Left forelimb (tissue), 1 donor: ENCODE results near the gene DNAJC12.
"Not testable (repeated sequence)": the region's sequence is repeated elsewhere in the genome, so short reads cannot be mapped to it uniquely, and the experiment has no call there.

Source experiments
- DNase-seq: peaks from one replicate; pipeline ENCODE4 v3.0.0-alpha.2; 2018; ENCODE audit warnings: low spot score

Gene DNAJC12

GRCh38 chr10:67792653-67793052, 45.3 kb downstream of the DNAJC12 start:
- DNase-seq, result no peak

GRCh38 chr10:67790534-67791408, 47.2 kb downstream of the DNAJC12 start:
- DNase-seq, result no peak

GRCh38 chr10:67789769-67790168, 48.2 kb downstream of the DNAJC12 start:
- DNase-seq, result no peak

GRCh38 chr10:67788028-67788886, 49.7 kb downstream of the DNAJC12 start:
- DNase-seq, result no peak

- DNase-seq, result no peak
Measured at GRCh38 chr10:67785098-67785497, 52.9 kb downstream of the DNAJC12 start.

GRCh38 chr10:67784474-67784873, 53.5 kb downstream of the DNAJC12 start:
- DNase-seq, result no peak

- no peak for DNase-seq
Measured at GRCh38 chr10:67783606-67784294, 54.2 kb downstream of the DNAJC12 start.

GRCh38 chr10:67782530-67782929, 55.5 kb downstream of the DNAJC12 start:
- DNase-seq, result no peak

- no peak for DNase-seq
Measured at GRCh38 chr10:67780759-67781538, 57.0 kb downstream of the DNAJC12 start.

- DNase-seq, result not testable (repeated sequence)
Measured at GRCh38 chr10:67780204-67780621, 57.8 kb downstream of the DNAJC12 start.

GRCh38 chr10:67779465-67780203, 58.4 kb downstream of the DNAJC12 start:
- DNase-seq, result no peak

- DNase-seq, result no peak
Measured at GRCh38 chr10:67776371-67776770, 61.6 kb downstream of the DNAJC12 start.

GRCh38 chr10:67775279-67775678, 62.7 kb downstream of the DNAJC12 start:
- DNase-seq, result no peak

GRCh38 chr10:67772894-67773511, 65.0 kb downstream of the DNAJC12 start:
- DNase-seq, result no peak

- no peak for DNase-seq
Measured at GRCh38 chr10:67772151-67772550, 65.8 kb downstream of the DNAJC12 start.

- no peak for DNase-seq
Measured at GRCh38 chr10:67771200-67771599, 66.8 kb downstream of the DNAJC12 start.

- DNase-seq, result no peak
Measured at GRCh38 chr10:67770537-67770936, 67.5 kb downstream of the DNAJC12 start.

- no peak for DNase-seq
Measured at GRCh38 chr10:67767244-67767643, 70.7 kb downstream of the DNAJC12 start.

- peak; percentile 99 for DNase-seq
Measured at GRCh38 chr10:67764012-67764822, 73.8 kb downstream of the DNAJC12 start.
